DND-41 (cell line): ENCODE data around the gene CACNA1A.

Source experiments
- EZH2 ChIP-seq: IDR thresholded peaks from 3 replicates; pipeline ENCODE4 v1.6.1; 2012; ENCODE audit warnings: borderline replicate concordance, low read depth, mild to moderate bottlenecking, moderate library complexity, low read length, inconsistent platforms; ENCODE audit not compliant: severe bottlenecking
- TF ChIP-seq, protein P1 (sequence below): IDR thresholded peaks from 2 replicates; pipeline ENCODE4 v1.5.1; 2012; ENCODE audit warnings: borderline replicate concordance, low read length, moderate library complexity, mild to moderate bottlenecking; ENCODE audit not compliant: poor library complexity, severe bottlenecking; ENCODE audit errors: extremely low read depth

DNA sequence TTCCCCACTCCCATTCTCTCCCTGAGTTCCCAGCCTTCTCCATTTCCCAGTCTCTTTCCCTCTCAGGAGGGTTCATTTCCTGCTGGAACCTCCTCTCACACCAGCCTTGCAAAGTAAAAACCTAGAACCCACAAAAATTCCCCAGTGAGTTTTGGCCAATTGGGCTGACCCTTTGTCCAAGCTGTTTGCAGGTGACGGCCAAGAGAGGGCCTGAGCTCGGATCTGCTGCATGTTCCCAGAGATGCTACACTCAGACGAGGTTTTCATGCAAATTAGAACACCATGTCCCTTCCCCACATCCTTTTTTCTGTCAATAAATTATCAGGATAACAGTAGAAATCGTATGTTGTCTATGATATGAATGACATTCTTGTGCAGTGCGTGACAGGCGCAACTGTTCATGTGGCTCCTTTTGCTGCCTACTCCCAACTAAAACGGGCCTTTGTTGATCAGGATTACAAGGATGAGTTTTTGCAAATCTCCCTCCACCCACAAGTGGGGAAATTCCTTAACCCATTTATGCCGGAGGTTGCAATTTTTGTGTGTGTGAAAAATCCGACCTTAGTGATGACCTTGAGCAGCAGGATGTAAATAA is 149.5 kb downstream of the CACNA1A start:
- TF ChIP-seq, protein P1, sequence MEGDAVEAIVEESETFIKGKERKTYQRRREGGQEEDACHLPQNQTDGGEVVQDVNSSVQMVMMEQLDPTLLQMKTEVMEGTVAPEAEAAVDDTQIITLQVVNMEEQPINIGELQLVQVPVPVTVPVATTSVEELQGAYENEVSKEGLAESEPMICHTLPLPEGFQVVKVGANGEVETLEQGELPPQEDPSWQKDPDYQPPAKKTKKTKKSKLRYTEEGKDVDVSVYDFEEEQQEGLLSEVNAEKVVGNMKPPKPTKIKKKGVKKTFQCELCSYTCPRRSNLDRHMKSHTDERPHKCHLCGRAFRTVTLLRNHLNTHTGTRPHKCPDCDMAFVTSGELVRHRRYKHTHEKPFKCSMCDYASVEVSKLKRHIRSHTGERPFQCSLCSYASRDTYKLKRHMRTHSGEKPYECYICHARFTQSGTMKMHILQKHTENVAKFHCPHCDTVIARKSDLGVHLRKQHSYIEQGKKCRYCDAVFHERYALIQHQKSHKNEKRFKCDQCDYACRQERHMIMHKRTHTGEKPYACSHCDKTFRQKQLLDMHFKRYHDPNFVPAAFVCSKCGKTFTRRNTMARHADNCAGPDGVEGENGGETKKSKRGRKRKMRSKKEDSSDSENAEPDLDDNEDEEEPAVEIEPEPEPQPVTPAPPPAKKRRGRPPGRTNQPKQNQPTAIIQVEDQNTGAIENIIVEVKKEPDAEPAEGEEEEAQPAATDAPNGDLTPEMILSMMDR = no peak
- no peak for TF ChIP-seq EZH2
